MCF 10A (cell line): ENCODE data around the gene ELF3. TPM values are rescaled to one million over a fixed set of nuclear protein-coding genes. Genes with fewer than 3 reads are reported as not detected.
"Not testable (repeated sequence)": the region's sequence is repeated elsewhere in the genome, so short reads cannot be mapped to it uniquely, and the experiment has no call there.

ENCODE experiments used
- BruUV-seq: library from RNA; stranded (reverse); fragments of 400-500 nt; replicated peaks from 2 replicates; lab custom pipeline; 2021; lab: Mats Ljungman, UMichigan
- CTCF ChIA-PET: fragments of 300-600 bp; sonication (Branson Sonifier 250); formaldehyde crosslinking; extraction: SDS; loops from one replicate; lab custom pipeline; 2021; ENCODE audit warnings: antibody characterized with exemption, inconsistent platforms; lab: Yijun Ruan, JAX
- POLR2A ChIA-PET: fragments of 300-600, 350-650 bp; sonication (Branson Sonifier 250); formaldehyde crosslinking; extraction: SDS; loops from one replicate; lab custom pipeline; 2020; ENCODE audit warnings: antibody characterized with exemption, inconsistent platforms; lab: Yijun Ruan, JAX
- DNase-seq: peaks from one replicate; pipeline ENCODE4 v3.0.0-alpha.2; 2018; ENCODE audit not compliant: unreplicated experiment
- H3K27ac Mint-ChIP-seq: one replicate; pipeline ENCODE4 v1.8.0; 2022; ENCODE audit warnings: mild to moderate bottlenecking, low read depth, mixed read lengths; ENCODE audit not compliant: unreplicated experiment
- H3K27me3 Mint-ChIP-seq: one replicate; pipeline ENCODE4 v1.8.0; 2022; ENCODE audit warnings: mixed read lengths; ENCODE audit not compliant: insufficient read depth, unreplicated experiment
- H3K36me3 Mint-ChIP-seq: one replicate; pipeline ENCODE4 v1.8.0; 2022; ENCODE audit warnings: mild to moderate bottlenecking, moderate library complexity, mixed read lengths; ENCODE audit not compliant: insufficient read depth, unreplicated experiment
- H3K4me1 Mint-ChIP-seq: one replicate; pipeline ENCODE4 v1.8.0; 2022; ENCODE audit warnings: mixed read lengths; ENCODE audit not compliant: insufficient read depth, unreplicated experiment
- H3K4me3 Mint-ChIP-seq: one replicate; pipeline ENCODE4 v1.8.0; 2022; ENCODE audit warnings: mild to moderate bottlenecking, moderate library complexity, mixed read lengths; ENCODE audit not compliant: unreplicated experiment
- H3K9me3 Mint-ChIP-seq: one replicate; pipeline ENCODE4 v1.8.0; 2022; ENCODE audit warnings: mixed read lengths; ENCODE audit not compliant: unreplicated experiment
- intact Hi-C: fragments of 100-400 bp; cut with micrococcal nuclease; formaldehyde crosslinking; loops from 2 replicates; pipeline ENCODE4 v1.14.1; 2022
- total RNA-seq: library from RNA; stranded (reverse); gene quantifications from 2 replicates; pipeline ENCODE4 v1.2.3, GENCODE V29; 2022
- TF ChIP-seq, protein P1 (sequence below): fragments of 200-600 bp; IDR thresholded peaks from one replicate; pipeline ENCODE4 v1.8.0; 2022; ENCODE audit warnings: antibody characterized with exemption, mild to moderate bottlenecking; ENCODE audit not compliant: unreplicated experiment

The ELF3 gene
- total RNA-seq, 1 experiment from 2014 or later = 0.33 TPM

DNA sequence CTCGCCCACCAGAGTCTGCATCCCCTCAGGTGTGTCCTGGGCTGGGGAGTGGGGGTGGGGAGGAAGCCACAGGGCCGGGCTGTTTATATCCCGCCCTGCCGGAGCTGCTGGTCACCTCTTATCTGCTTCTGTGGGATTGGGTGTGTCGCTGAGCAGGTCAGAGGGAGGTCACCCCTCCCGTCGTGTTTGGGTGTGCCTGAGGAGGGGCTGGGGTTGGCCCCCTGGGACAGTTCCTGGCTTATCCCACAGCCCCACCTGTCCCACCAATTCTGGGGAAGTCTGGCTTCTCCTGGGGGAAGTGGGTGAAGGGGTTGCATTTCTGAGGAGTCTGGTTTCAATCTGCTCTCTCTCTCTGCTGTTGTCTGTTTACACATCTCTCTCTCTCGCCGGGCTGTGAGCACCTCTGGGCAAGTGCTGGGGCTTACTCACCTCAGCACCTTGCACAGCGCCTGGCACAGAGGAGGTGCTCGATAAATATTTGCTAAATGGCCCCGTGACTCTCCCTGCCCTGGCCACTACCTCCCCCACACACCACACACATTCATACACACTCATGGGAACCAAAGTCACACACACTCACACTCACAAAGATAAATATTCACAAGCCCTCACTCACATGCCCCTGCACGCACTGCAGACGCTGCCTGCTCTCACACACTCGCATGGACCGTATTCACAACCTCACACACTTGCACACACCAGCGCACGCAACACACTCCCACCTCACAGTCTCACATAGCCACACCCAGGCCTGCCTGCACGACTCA, 8.3 kb downstream of the ELF3 start:
- intact Hi-C loops = loop anchor here (5.0 kb wide), 1 partner anchor 39 kb away; no protein-coding TSS in a partner anchor
- no peaks in the 10 kb centered on the region for H3K36me3 Mint-ChIP-seq
- BruUV-seq = no TSS peak
- H3K27ac Mint-ChIP-seq = peak overlapping the region; percentile 39
- peak overlapping the region; percentile 37 for H3K4me3 Mint-ChIP-seq
- DNase-seq = peak; percentile 94
- peaks cover 13% of the 10 kb centered on the region for H3K27me3 Mint-ChIP-seq
- peaks cover 41% of the 10 kb centered on the region for H3K4me1 Mint-ChIP-seq
- TF ChIP-seq, protein P1, sequence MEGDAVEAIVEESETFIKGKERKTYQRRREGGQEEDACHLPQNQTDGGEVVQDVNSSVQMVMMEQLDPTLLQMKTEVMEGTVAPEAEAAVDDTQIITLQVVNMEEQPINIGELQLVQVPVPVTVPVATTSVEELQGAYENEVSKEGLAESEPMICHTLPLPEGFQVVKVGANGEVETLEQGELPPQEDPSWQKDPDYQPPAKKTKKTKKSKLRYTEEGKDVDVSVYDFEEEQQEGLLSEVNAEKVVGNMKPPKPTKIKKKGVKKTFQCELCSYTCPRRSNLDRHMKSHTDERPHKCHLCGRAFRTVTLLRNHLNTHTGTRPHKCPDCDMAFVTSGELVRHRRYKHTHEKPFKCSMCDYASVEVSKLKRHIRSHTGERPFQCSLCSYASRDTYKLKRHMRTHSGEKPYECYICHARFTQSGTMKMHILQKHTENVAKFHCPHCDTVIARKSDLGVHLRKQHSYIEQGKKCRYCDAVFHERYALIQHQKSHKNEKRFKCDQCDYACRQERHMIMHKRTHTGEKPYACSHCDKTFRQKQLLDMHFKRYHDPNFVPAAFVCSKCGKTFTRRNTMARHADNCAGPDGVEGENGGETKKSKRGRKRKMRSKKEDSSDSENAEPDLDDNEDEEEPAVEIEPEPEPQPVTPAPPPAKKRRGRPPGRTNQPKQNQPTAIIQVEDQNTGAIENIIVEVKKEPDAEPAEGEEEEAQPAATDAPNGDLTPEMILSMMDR = no peak
- ChIA-PET CTCF (interaction anchor here (0.7 to 22.6 kb wide), 6 partner anchors 10 to 135 kb away, joined by 3 to 1380 read pairs (median 4); partner anchors contain the start of gene GPR37L1), POLR2A (interaction anchor here (0.6 to 4.3 kb wide), 5 partner anchors 11 to 168 kb away, joined by 3 to 23 read pairs (median 7); no protein-coding TSS in a partner anchor)
- H3K9me3 Mint-ChIP-seq = no peaks in the 10 kb centered on the region

DNA sequence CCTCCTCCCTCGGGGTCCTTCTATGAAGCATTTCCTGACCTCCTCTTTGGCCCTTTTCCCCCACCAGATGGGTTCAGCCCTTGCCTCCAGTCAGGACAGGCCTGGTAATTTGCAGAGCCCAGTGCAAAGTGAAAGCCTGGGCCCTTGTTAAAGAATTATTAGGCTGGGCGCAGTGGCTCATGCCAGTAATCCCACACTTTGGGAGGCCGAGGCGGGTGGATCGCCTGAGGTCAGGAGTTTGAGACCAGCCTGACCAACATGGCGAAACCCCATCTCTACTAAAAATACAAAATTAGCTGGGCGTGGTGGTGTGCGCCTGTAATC, 8.8 kb downstream of the ELF3 start:
- intact Hi-C loops = loop anchor here (5.0 kb wide), 1 partner anchor 38 kb away; no protein-coding TSS in a partner anchor
- peak overlapping the region; percentile 37 for H3K4me3 Mint-ChIP-seq
- H3K9me3 Mint-ChIP-seq, BruUV-seq, H3K36me3 Mint-ChIP-seq: not testable (repeated sequence)
- peaks cover 13% of the 10 kb centered on the region for H3K27me3 Mint-ChIP-seq
- ChIA-PET POLR2A (interaction anchor here (4.3 kb wide), 1 partner anchor 93 kb away, joined by 14 read pairs; no protein-coding TSS in a partner anchor), CTCF (interaction anchor here (0.6 to 6.4 kb wide), 6 partner anchors 9 to 100 kb away, joined by 3 to 39 read pairs (median 3); no protein-coding TSS in a partner anchor)
- peak overlapping the region; percentile 39 for H3K27ac Mint-ChIP-seq
- H3K4me1 Mint-ChIP-seq = peaks cover 41% of the 10 kb centered on the region
- DNase-seq = peak; percentile 81

DNA sequence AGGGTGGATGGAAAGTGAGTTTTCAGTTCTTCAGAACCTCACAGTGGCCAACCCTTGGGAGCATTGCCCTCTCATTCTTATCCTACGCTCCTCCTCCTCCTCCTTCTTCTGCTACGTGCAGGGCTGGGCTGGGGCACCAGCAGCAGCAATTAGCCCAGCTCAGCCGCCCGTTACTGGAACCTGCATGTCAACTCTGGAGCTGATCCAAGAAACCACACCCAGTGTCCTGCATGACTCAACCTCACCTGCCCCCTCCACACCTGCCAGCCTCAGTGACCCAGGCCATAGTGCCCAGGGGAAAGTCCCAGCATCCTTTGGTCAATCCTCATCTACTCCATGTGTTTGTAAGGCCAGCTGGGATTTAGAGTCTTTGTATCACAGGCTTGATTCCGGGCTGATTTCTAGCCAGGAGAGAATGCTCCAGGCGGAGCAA, 12.6 kb downstream of the ELF3 start:
- TF ChIP-seq, protein P1 = no peak
- Mint-ChIP-seq H3K4me3 (no peak overlapping the region), H3K27me3 (peaks cover 16% of the 10 kb centered on the region), H3K27ac (no peak overlapping the region), H3K36me3 (no peaks in the 10 kb centered on the region), H3K9me3 (no peaks in the 10 kb centered on the region), H3K4me1 (peaks cover 40% of the 10 kb centered on the region)
- POLR2A ChIA-PET = interaction anchor here (0.5 to 5.0 kb wide), 16 partner anchors 8 to 780 kb away, joined by 3 to 45 read pairs (median 4); partner anchors contain the start of genes ELF3, RNPEP and TIMM17A
- DNase-seq = peak; percentile 99
- BruUV-seq = no TSS peak
- intact Hi-C loops = no loop called here
- CTCF ChIA-PET = interaction anchor here (0.6 to 6.4 kb wide), 16 partner anchors 10 to 1189 kb away, joined by 3 to 65 read pairs (median 5); partner anchors contain the start of genes ELF3 and SHISA4

- peak; percentile 94 for DNase-seq
- H3K9me3 Mint-ChIP-seq = no peaks in the 10 kb centered on the region
- no peaks in the 10 kb centered on the region for H3K36me3 Mint-ChIP-seq
- ChIA-PET POLR2A (interaction anchor here (0.6 to 4.9 kb wide), 11 partner anchors 13 to 1618 kb away, joined by 3 to 23 read pairs (median 3); partner anchors contain the start of gene IPO9), CTCF (interaction anchor here (0.5 to 1.7 kb wide), 11 partner anchors 14 to 108 kb away, joined by 3 to 7 read pairs (median 4); no protein-coding TSS in a partner anchor)
- peaks cover 30% of the 10 kb centered on the region for H3K27me3 Mint-ChIP-seq
- no peak overlapping the region for H3K4me3 Mint-ChIP-seq
- no TSS peak for BruUV-seq
- peaks cover 28% of the 10 kb centered on the region for H3K4me1 Mint-ChIP-seq
- intact Hi-C loops = no loop called here
- TF ChIP-seq, protein P1 = no peak
- H3K27ac Mint-ChIP-seq = peak overlapping the region; percentile 89
Measured at GRCh38 chr1:202029171-202029665, 18.8 kb downstream of the ELF3 start.
